CD14-positive monocyte (primary cell): ENCODE results near the gene PHAF1. TPM values are rescaled to one million over a fixed set of nuclear protein-coding genes. Genes with fewer than 3 reads are reported as not detected.

Source experiments
- DNase-seq, 3 donors: peaks; one replicate each; pipeline ENCODE4 v3.0.0-alpha.2; 2011 to 2022
- H2AFZ ChIP-seq: 2 replicates; pipeline ENCODE4 v1.6.0; 2012; ENCODE audit warnings: mild to moderate bottlenecking, low read depth, low read length, inconsistent platforms; ENCODE audit not compliant: insufficient read depth, poor library complexity, severe bottlenecking
- H3K27ac ChIP-seq, 2 donors: 1 replicate in 1 of 2; 2 replicates in 1 of 2; pipeline ENCODE4 v1.5.1; 2012 to 2013; ENCODE audit warnings: low read length in 2 of 2, control low read depth in 1 of 2, inconsistent platforms in 1 of 2, low read depth in 1 of 2, mild to moderate bottlenecking in 1 of 2
- H3K27me3 ChIP-seq, 2 donors: one replicate each; pipeline versions ENCODE4 v1.6.0 to v1.6.1; 2011 to 2013; ENCODE audit warnings: low read length in 2 of 2; ENCODE audit not compliant: control insufficient read depth in 2 of 2, insufficient read depth in 2 of 2
- H3K36me3 ChIP-seq, 2 donors: replicated peaks in 1 of 2; 1 replicate in 1 of 2; 2 replicates in 1 of 2; pipeline versions ENCODE4 v1.5.1 to v1.6.1; 2012 to 2013; ENCODE audit warnings: low read length in 2 of 2, control low read depth in 1 of 2, inconsistent platforms in 1 of 2, mild to moderate bottlenecking in 1 of 2; ENCODE audit not compliant: insufficient read depth in 2 of 2, control insufficient read depth in 1 of 2
- H3K4me1 ChIP-seq, 2 donors: 1 replicate in 1 of 2; 2 replicates in 1 of 2; pipeline versions ENCODE4 v1.5.1 to v1.6.1; 2012 to 2013; ENCODE audit warnings: low read length in 2 of 2, control low read depth in 1 of 2, inconsistent platforms in 1 of 2, mild to moderate bottlenecking in 1 of 2, moderate library complexity in 1 of 2; ENCODE audit not compliant: insufficient read depth in 2 of 2, control insufficient read depth in 1 of 2
- H3K4me2 ChIP-seq: replicated peaks from 2 replicates; pipeline ENCODE3; 2012; ENCODE audit warnings: low read length, moderate library complexity, mild to moderate bottlenecking; ENCODE audit not compliant: poor library complexity, severe bottlenecking; ENCODE audit errors: extremely low read depth
- H3K4me3 ChIP-seq, 3 experiments: fragments of 200-600 bp in 1 of 3; sonication (generic) in 1 of 3; replicated peaks in 1 of 3; 1 replicate in 2 of 3; 2 replicates in 1 of 3; pipeline ENCODE4 v1.5.1; 2011 to 2013; ENCODE audit warnings: low read length in 3 of 3, mild to moderate bottlenecking in 3 of 3, control low read depth in 2 of 3, low read depth in 2 of 3, inconsistent platforms in 1 of 3, moderate library complexity in 1 of 3
- H3K79me2 ChIP-seq: 2 replicates; pipeline ENCODE4 v1.6.0; 2012; ENCODE audit warnings: mild to moderate bottlenecking, control low read depth, inconsistent platforms, low read length, moderate library complexity; ENCODE audit not compliant: insufficient read depth
- H3K9ac ChIP-seq: 2 replicates; pipeline ENCODE4 v1.6.0; 2017; ENCODE audit warnings: low read length, mild to moderate bottlenecking; ENCODE audit not compliant: insufficient read depth, poor library complexity, severe bottlenecking
- H3K9me3 ChIP-seq, 2 donors: replicated peaks in 1 of 2; 1 replicate in 1 of 2; 2 replicates in 1 of 2; pipeline versions ENCODE4 v1.5.1 to v1.6.1; 2012 to 2013; ENCODE audit warnings: low read length in 2 of 2, control low read depth in 1 of 2; ENCODE audit not compliant: control insufficient read depth in 1 of 2, insufficient read depth in 1 of 2
- H4K20me1 ChIP-seq: 2 replicates; pipeline ENCODE4 v1.6.0; 2012; ENCODE audit warnings: mild to moderate bottlenecking, low read length, control low read depth, moderate library complexity; ENCODE audit not compliant: insufficient read depth
- H3K27ac Mint-ChIP-seq, 7 donors: one replicate each; pipeline ENCODE4 v1.8.0; 2020; ENCODE audit warnings: mild to moderate bottlenecking in 7 of 7, mixed read lengths in 7 of 7, moderate library complexity in 6 of 7, inconsistent platforms in 2 of 7
- H3K27me3 Mint-ChIP-seq, 3 donors: one replicate each; pipeline ENCODE4 v1.8.0; 2021 to 2022; ENCODE audit warnings: low read depth in 3 of 3, mild to moderate bottlenecking in 3 of 3, mixed read lengths in 3 of 3, moderate library complexity in 3 of 3, inconsistent platforms in 1 of 3
- H3K36me3 Mint-ChIP-seq, 2 donors: one replicate each; pipeline ENCODE4 v1.8.0; 2020; ENCODE audit warnings: mixed read lengths in 2 of 2, inconsistent platforms in 1 of 2, mild to moderate bottlenecking in 1 of 2
- H3K4me1 Mint-ChIP-seq: one replicate; pipeline ENCODE4 v1.8.0; 2020; ENCODE audit warnings: mild to moderate bottlenecking, mixed read lengths
- H3K4me3 Mint-ChIP-seq, 2 donors: one replicate each; pipeline ENCODE4 v1.8.0; 2020; ENCODE audit warnings: mild to moderate bottlenecking in 2 of 2, mixed read lengths in 2 of 2, moderate library complexity in 1 of 2
- H3K9me3 Mint-ChIP-seq, 7 donors: one replicate each; pipeline ENCODE4 v1.8.0; 2020 to 2022; ENCODE audit warnings: mixed read lengths in 7 of 7, mild to moderate bottlenecking in 6 of 7, moderate library complexity in 6 of 7, inconsistent platforms in 2 of 7
- WGBS: methylation state at CpG from one replicate; pipeline ENCODE4 v1.1.5; 2013; ENCODE audit warnings: missing lambda C conversion rate; ENCODE audit not compliant: insufficient coverage; 5-methylcytosine and 5-hydroxymethylcytosine counted together
- intact Hi-C, 2 donors: fragments of 100-400 bp; cut with micrococcal nuclease; formaldehyde crosslinking; loops; one replicate each; pipeline versions ENCODE4 v1.15.0 to v1.15.1; 2023
- polyA plus RNA-seq, 3 donors: library from polyadenylated mRNA; depleted of rRNA in 1 of 3; unstranded in 2 of 3; stranded (reverse) in 1 of 3; fragments of 300-500 nt in 2 of 3; fragments of >200 nt in 1 of 3; fragmentation: Illumina TruSeq in 2 of 3; gene quantifications; 1 replicate in 2 of 3; 2 replicates in 1 of 3; pipeline ENCODE4 v1.2.3, GENCODE V29; 2012 to 2021
- TF ChIP-seq, protein P1 (sequence below): fragments of 200-600 bp; IDR thresholded peaks from one replicate; pipeline ENCODE4 v1.8.0; 2022; ENCODE audit warnings: antibody characterized with exemption, mild to moderate bottlenecking

PHAF1 gene
- polyA plus RNA-seq, 3 donors, result 18.8 to 68.2 (median 26.5) TPM

DNA sequence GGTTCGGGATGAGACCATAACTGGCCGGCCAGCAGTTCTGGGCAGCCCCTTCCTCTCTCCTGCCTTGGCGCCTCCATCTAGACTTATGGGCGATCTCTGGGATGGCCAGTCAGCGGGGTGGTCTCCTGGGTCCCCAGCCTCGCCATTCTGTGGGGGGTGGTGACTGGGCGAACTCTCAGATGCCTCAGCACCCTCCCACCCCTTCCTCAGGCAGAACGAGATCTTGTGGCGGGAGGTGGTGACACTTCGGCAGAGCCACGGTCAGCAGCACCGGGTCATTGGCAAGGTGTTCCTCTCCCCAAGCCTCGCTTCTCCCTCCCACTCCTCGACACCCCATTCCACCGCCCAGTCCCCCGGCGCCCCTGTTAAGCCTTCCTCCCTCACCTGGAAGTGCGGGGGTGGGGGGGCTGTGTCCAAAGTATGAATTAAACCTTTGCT, 56.4 kb downstream of the PHAF1 start:
- peaks cover 51% of the 10 kb centered on the region for H4K20me1 ChIP-seq
- no peaks in the 10 kb centered on the region for H3K36me3 ChIP-seq
- no peak overlapping the region for H3K4me2 ChIP-seq
- H2AFZ ChIP-seq, result no peak overlapping the region
- peaks cover 48% of the 10 kb centered on the region for H3K4me1 Mint-ChIP-seq
- no peak for DNase-seq
- H3K9ac ChIP-seq, result no peak overlapping the region
- intact Hi-C loops, result no loop called here
- H3K9me3 ChIP-seq, result peaks cover 0 to 37% of the 10 kb centered on the region in 2 donors
- 40% methylated on average over 4 of the region's 18 CpGs for WGBS
- peaks cover 0 to 29% (median 14%) of the 10 kb centered on the region in 7 donors for H3K9me3 Mint-ChIP-seq
- H3K27ac ChIP-seq, result no peak overlapping the region
- H3K4me3 Mint-ChIP-seq, result peak overlapping the region; percentile 9 to 84
- H3K4me1 ChIP-seq, result peaks cover 62 to 66% of the 10 kb centered on the region in 2 donors
- peaks cover 49 to 80% of the 10 kb centered on the region in 2 donors for H3K27me3 ChIP-seq
- no peaks in the 10 kb centered on the region for H3K79me2 ChIP-seq
- H3K27ac Mint-ChIP-seq, result peak overlapping the region in 1 of 7 donors; percentile 11
- TF ChIP-seq, protein P1, sequence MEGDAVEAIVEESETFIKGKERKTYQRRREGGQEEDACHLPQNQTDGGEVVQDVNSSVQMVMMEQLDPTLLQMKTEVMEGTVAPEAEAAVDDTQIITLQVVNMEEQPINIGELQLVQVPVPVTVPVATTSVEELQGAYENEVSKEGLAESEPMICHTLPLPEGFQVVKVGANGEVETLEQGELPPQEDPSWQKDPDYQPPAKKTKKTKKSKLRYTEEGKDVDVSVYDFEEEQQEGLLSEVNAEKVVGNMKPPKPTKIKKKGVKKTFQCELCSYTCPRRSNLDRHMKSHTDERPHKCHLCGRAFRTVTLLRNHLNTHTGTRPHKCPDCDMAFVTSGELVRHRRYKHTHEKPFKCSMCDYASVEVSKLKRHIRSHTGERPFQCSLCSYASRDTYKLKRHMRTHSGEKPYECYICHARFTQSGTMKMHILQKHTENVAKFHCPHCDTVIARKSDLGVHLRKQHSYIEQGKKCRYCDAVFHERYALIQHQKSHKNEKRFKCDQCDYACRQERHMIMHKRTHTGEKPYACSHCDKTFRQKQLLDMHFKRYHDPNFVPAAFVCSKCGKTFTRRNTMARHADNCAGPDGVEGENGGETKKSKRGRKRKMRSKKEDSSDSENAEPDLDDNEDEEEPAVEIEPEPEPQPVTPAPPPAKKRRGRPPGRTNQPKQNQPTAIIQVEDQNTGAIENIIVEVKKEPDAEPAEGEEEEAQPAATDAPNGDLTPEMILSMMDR, result no peak
- H3K27me3 Mint-ChIP-seq, result peaks cover 69 to 92% (median 83%) of the 10 kb centered on the region in 3 donors
- no peak overlapping the region for H3K4me3 ChIP-seq
- peaks cover 15 to 18% of the 10 kb centered on the region in 2 donors for H3K36me3 Mint-ChIP-seq

DNA sequence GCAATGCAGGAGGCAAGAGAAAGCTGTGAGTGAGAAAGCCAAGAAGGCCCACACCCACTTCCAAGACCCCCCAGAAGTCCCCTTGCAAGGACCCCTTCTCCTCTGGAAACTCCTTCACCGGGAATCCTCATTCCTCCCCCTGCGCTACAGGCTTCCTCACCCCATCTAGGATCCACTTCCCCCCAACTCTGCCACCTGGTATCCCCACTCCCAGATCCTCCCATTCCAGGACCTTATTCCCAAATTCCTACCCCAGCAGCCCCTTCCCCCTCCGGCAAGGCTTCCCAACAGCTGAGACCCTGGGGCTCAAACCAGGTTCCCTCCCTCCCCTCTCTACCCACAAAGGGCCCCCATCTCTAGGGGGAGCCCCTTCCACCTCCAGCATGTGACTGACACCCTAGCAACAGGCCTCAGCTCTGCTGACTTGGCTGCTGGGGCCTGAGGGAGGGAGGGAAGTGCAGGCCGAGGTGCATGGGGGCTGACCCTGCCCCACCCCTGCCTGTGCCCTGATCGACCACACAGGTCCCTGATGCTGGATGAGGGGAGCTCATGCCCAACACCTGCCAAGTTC, 56.9 kb downstream of the PHAF1 start:
- no peaks in the 10 kb centered on the region for H3K79me2 ChIP-seq
- peaks cover 62 to 66% of the 10 kb centered on the region in 2 donors for H3K4me1 ChIP-seq
- no peak for DNase-seq
- H3K9ac ChIP-seq, result no peak overlapping the region
- intact Hi-C loops, result no loop called here
- H3K27ac ChIP-seq, result no peak overlapping the region
- peaks cover 70 to 92% (median 80%) of the 10 kb centered on the region in 3 donors for H3K27me3 Mint-ChIP-seq
- peak overlapping the region in 1 of 2 donors; percentile 84 for H3K4me3 Mint-ChIP-seq
- TF ChIP-seq, protein P1, result no peak
- H3K36me3 ChIP-seq, result no peaks in the 10 kb centered on the region
- no peak overlapping the region for H3K27ac Mint-ChIP-seq
- H3K4me1 Mint-ChIP-seq, result peaks cover 49% of the 10 kb centered on the region
- peaks cover 45% of the 10 kb centered on the region for H4K20me1 ChIP-seq
- H3K4me3 ChIP-seq, result no peak overlapping the region
- peaks cover 0 to 28% (median 14%) of the 10 kb centered on the region in 7 donors for H3K9me3 Mint-ChIP-seq
- H3K36me3 Mint-ChIP-seq, result peaks cover 19% of the 10 kb centered on the region in 2 donors
- no peak overlapping the region for H2AFZ ChIP-seq
- WGBS, result 71% methylated on average over 5 of the region's 5 CpGs
- peaks cover 47 to 75% of the 10 kb centered on the region in 2 donors for H3K27me3 ChIP-seq
- no peak overlapping the region for H3K4me2 ChIP-seq
- peaks cover 0 to 34% of the 10 kb centered on the region in 2 donors for H3K9me3 ChIP-seq
